ENCODE data around the gene FAM89B.

The FAM89B gene

DNA sequence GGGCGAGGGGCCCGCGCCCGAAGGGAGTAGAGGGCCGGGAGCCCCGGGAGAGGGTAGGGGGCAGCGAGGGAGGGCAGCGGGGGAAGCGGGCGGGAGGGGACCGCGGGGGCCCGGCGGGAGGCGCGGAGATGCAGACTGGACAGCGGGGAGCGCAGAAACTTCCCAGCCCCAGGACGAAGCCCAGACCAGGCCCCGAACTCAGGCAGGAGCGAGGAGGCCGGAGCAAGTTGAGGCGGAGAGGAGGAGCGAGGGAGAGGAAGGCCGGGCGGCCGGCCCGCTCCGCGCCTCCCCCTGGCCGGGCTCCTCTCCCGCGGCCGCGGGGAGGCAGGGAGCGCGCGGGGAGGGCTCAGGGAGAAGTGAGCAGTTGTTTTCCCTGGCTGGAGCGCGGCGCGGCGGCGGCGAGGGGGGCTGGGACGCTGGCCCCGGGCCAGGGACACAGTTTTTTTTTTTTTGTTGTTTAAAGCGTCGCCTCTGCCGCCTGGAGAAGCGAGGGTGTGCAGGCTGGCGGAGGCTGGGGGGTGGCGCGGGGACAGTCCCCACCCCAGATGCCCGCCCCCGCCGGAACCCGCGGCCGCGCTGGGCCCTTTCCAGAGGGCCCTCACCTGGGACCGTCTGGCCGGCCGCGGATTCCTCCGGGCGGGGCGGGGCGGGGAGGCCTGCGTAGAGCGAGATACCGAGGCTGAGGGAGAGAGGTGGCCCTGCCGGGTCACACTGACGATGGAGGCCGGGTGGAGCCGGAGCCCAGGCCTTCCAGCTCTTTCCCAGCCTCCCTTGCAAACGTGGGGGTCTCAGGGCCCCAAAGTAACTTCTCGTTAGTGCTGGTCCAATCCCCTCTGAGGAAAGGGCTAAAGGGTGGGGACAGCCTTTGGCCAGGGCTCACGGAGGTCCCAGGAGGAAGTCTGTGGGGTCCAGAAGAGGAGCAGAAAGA, 14.1 kb upstream of the FAM89B start, which contains the start of gene LTBP3:
Gene LTBP3, minus strand, starts transcription at position 358 of the 928 bp plus-strand sequence. CDS start 400 bp downstream, outside the sequence.
- Histone ChIP-seq H3K14ac (ENCODE audit: low read length) (peak within 1 kb of the TSS; percentile 72), H3K18ac (ENCODE audit: low read length) (peak within 1 kb of the TSS; percentile 95), H4K91ac (ENCODE audit: low read depth, low read length, poor library complexity) (peak within 1 kb of the TSS; percentile 20), H3K4ac (ENCODE audit: low read length) (peak within 1 kb of the TSS; percentile 20), H3K79me1 (ENCODE audit: low read depth, low read length) (no peaks in the 10 kb centered on the region), H3K4me1 (ENCODE audit: control insufficient read depth in 2 of 2, insufficient read depth in 1 of 2, low read depth in 1 of 2, low read length in 2 of 2) (peaks cover 38 to 45% of the 10 kb centered on the region in 2 donors), H2BK5ac (ENCODE audit: low read length) (peak within 1 kb of the TSS; percentile 89), H3K9ac (ENCODE audit: low read depth, low read length, poor library complexity) (peak within 1 kb of the TSS; percentile 73), H3K36me3 (replicated peaks in 1 of 2; ENCODE audit: control insufficient read depth in 2 of 2, insufficient read depth in 2 of 2, low read length in 2 of 2) (no peaks in the 10 kb centered on the region), H2AFZ (ENCODE audit: low read length) (peak within 1 kb of the TSS; percentile 83), H2AK5ac (ENCODE audit: low read depth, low read length) (peak within 1 kb of the TSS; percentile 91), H2BK15ac (ENCODE audit: low read length) (peak within 1 kb of the TSS; percentile 90), H3K27ac (replicated peaks; ENCODE audit: low read length) (no peak within 1 kb of the TSS), H3K9me3 (replicated peaks in 1 of 2; ENCODE audit: control insufficient read depth in 2 of 2, insufficient read depth in 1 of 2, low read depth in 1 of 2, low read length in 2 of 2) (no peaks in the 10 kb centered on the region), H3K4me3 (ENCODE audit: low read length in 2 of 2) (peak within 1 kb of the TSS; percentile 64 to 81), H3K27me3 (ENCODE audit: control insufficient read depth in 3 of 3, insufficient read depth in 3 of 3, low read depth in 1 of 3, low read length in 3 of 3) (peaks cover 0 to 9% (median 0%) of the 10 kb centered on the region in 3 experiments), H4K8ac (ENCODE audit: low read depth, low read length) (no peak within 1 kb of the TSS), H3K4me2 (ENCODE audit: insufficient read depth, low read length, poor library complexity, severe bottlenecking) (peak within 1 kb of the TSS; percentile 96), H2BK120ac (ENCODE audit: low read depth, low read length) (peak within 1 kb of the TSS; percentile 90), H3K23ac (ENCODE audit: low read depth, low read length, poor library complexity) (peak within 1 kb of the TSS; percentile 61), H2BK12ac (ENCODE audit: low read length) (peak within 1 kb of the TSS; percentile 58)
- no CpG with 5 or more reads among the region's 79 CpGs for WGBS, 2 donors (ENCODE audit: extremely low coverage in 2 of 2, insufficient read length in 2 of 2, insufficient replicate concordance in 1 of 2)
- DNase-seq (ENCODE audit: low spot score): no peak

GRCh38 chr11:65558930-65559509, 13.3 kb upstream of the FAM89B start:
- H3K27me3 ChIP-seq (ENCODE audit: control insufficient read depth in 3 of 3, insufficient read depth in 3 of 3, low read depth in 1 of 3, low read length in 3 of 3): peaks cover 0 to 9% (median 0%) of the 10 kb centered on the region in 3 experiments
- peak overlapping the region; percentile 83 for H2AFZ ChIP-seq (ENCODE audit: low read length)
- H3K23ac ChIP-seq (ENCODE audit: low read depth, low read length, poor library complexity): peak overlapping the region; percentile 6
- H2BK5ac ChIP-seq (ENCODE audit: low read length): peak overlapping the region; percentile 89
- peak overlapping the region; percentile 20 for H3K4ac ChIP-seq (ENCODE audit: low read length)
- peak overlapping the region; percentile 93 for H3K18ac ChIP-seq (ENCODE audit: low read length)
- H3K9me3 ChIP-seq (replicated peaks in 1 of 2; ENCODE audit: control insufficient read depth in 2 of 2, insufficient read depth in 1 of 2, low read depth in 1 of 2, low read length in 2 of 2): no peaks in the 10 kb centered on the region
- H2BK120ac ChIP-seq (ENCODE audit: low read depth, low read length): peak overlapping the region; percentile 88
- WGBS, 2 donors (ENCODE audit: extremely low coverage in 2 of 2, insufficient read length in 2 of 2, insufficient replicate concordance in 1 of 2): no CpG with 5 or more reads among the region's 19 CpGs
- peak overlapping the region; percentile 91 for H2AK5ac ChIP-seq (ENCODE audit: low read depth, low read length)
- H3K79me1 ChIP-seq (ENCODE audit: low read depth, low read length): no peaks in the 10 kb centered on the region
- H4K91ac ChIP-seq (ENCODE audit: low read depth, low read length, poor library complexity): peak overlapping the region; percentile 20
- H2BK12ac ChIP-seq (ENCODE audit: low read length): no peak overlapping the region
- H3K27ac ChIP-seq (replicated peaks; ENCODE audit: low read length): no peak overlapping the region
- no peaks in the 10 kb centered on the region for H3K36me3 ChIP-seq (replicated peaks in 1 of 2; ENCODE audit: control insufficient read depth in 2 of 2, insufficient read depth in 2 of 2, low read length in 2 of 2)
- peak overlapping the region; percentile 54 for H3K4me2 ChIP-seq (ENCODE audit: insufficient read depth, low read length, poor library complexity, severe bottlenecking)
- peak overlapping the region; percentile 64 to 66 for H3K4me3 ChIP-seq (ENCODE audit: low read length in 2 of 2)
- H3K4me1 ChIP-seq (ENCODE audit: control insufficient read depth in 2 of 2, insufficient read depth in 1 of 2, low read depth in 1 of 2, low read length in 2 of 2): peaks cover 35 to 45% of the 10 kb centered on the region in 2 donors
- no peak overlapping the region for H4K8ac ChIP-seq (ENCODE audit: low read depth, low read length)
- peak overlapping the region; percentile 70 for H2BK15ac ChIP-seq (ENCODE audit: low read length)
- DNase-seq (ENCODE audit: low spot score): no peak
- H3K9ac ChIP-seq (ENCODE audit: low read depth, low read length, poor library complexity): peak overlapping the region; percentile 71
- peak overlapping the region; percentile 33 for H3K14ac ChIP-seq (ENCODE audit: low read length)

- WGBS, 2 donors (ENCODE audit: extremely low coverage in 2 of 2, insufficient read length in 2 of 2, insufficient replicate concordance in 1 of 2): no CpG with 5 or more reads among the region's 5 CpGs
These were observed 12.8 kb upstream of the FAM89B start for GRCh38 chr11:65559535-65559934.

More at GRCh38 chr11:65559535-65559934, 12.8 kb upstream of the FAM89B start:
- Histone ChIP-seq H3K23ac (ENCODE audit: low read depth, low read length, poor library complexity) (no peak overlapping the region), H3K27ac (replicated peaks; ENCODE audit: low read length) (no peak overlapping the region), H2BK12ac (ENCODE audit: low read length) (peak overlapping the region; percentile 64), H2BK5ac (ENCODE audit: low read length) (no peak overlapping the region), H4K8ac (ENCODE audit: low read depth, low read length) (no peak overlapping the region), H3K14ac (ENCODE audit: low read length) (no peak overlapping the region), H4K91ac (ENCODE audit: low read depth, low read length, poor library complexity) (no peak overlapping the region), H3K9ac (ENCODE audit: low read depth, low read length, poor library complexity) (no peak overlapping the region), H3K36me3 (replicated peaks in 1 of 2; ENCODE audit: control insufficient read depth in 2 of 2, insufficient read depth in 2 of 2, low read length in 2 of 2) (no peaks in the 10 kb centered on the region), H3K27me3 (ENCODE audit: control insufficient read depth in 3 of 3, insufficient read depth in 3 of 3, low read depth in 1 of 3, low read length in 3 of 3) (peaks cover 0 to 6% (median 0%) of the 10 kb centered on the region in 3 experiments), H2AFZ (ENCODE audit: low read length) (no peak overlapping the region), H3K18ac (ENCODE audit: low read length) (peak overlapping the region; percentile 25), H3K9me3 (replicated peaks in 1 of 2; ENCODE audit: control insufficient read depth in 2 of 2, insufficient read depth in 1 of 2, low read depth in 1 of 2, low read length in 2 of 2) (no peaks in the 10 kb centered on the region), H3K4me3 (ENCODE audit: low read length in 2 of 2) (peak overlapping the region in 1 of 2 donors; percentile 64), H3K79me1 (ENCODE audit: low read depth, low read length) (no peaks in the 10 kb centered on the region), H2BK15ac (ENCODE audit: low read length) (peak overlapping the region; percentile 70), H3K4me2 (ENCODE audit: insufficient read depth, low read length, poor library complexity, severe bottlenecking) (no peak overlapping the region), H3K4me1 (ENCODE audit: control insufficient read depth in 2 of 2, insufficient read depth in 1 of 2, low read depth in 1 of 2, low read length in 2 of 2) (peaks cover 32 to 45% of the 10 kb centered on the region in 2 donors), H2BK120ac (ENCODE audit: low read depth, low read length) (no peak overlapping the region), H2AK5ac (ENCODE audit: low read depth, low read length) (peak overlapping the region; percentile 2), H3K4ac (ENCODE audit: low read length) (no peak overlapping the region)
- DNase-seq (ENCODE audit: low spot score): no peak
